Limb (tissue), 2 donors: ENCODE data around the gene B3GNT7.
"Not testable (repeated sequence)": the region's sequence is repeated elsewhere in the genome, so short reads cannot be mapped to it uniquely, and the experiment has no call there.

Source experiments
- DNase-seq, 2 donors: peaks; one replicate each; pipeline ENCODE4 v3.0.0-alpha.2; 2016; ENCODE audit errors: extremely low spot score in 2 of 2

The B3GNT7 gene

GRCh38 chr2:231423176-231423575 is 27.7 kb downstream of the B3GNT7 start:
- DNase-seq, result no peak

GRCh38 chr2:231425291-231425810 is 29.8 kb downstream of the B3GNT7 start:
- DNase-seq, result no peak

GRCh38 chr2:231425811-231426703 is 30.5 kb downstream of the B3GNT7 start:
- DNase-seq, result no peak

DNA sequence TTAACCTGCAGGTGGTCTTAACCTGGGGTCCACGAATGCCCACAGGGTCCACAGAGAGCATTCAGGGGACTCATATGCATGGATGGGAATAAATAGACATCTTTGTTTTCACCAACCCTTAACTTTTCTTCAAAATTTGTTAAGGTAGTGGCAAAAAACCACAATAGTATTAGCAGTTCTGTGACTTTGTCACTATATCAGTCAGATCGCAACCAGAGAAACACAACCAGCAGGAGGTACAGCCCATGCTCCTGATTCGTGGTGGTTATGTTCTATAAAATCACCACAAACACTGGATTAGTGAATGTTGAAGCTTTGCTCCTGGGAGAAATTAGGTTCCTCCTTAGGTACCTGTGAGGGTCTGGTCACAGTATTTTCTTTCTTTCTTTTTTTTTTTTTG is 31.6 kb downstream of the B3GNT7 start:
- no peak for DNase-seq

GRCh38 chr2:231429152-231429551 is 33.6 kb downstream of the B3GNT7 start:
- no peak for DNase-seq

DNA sequence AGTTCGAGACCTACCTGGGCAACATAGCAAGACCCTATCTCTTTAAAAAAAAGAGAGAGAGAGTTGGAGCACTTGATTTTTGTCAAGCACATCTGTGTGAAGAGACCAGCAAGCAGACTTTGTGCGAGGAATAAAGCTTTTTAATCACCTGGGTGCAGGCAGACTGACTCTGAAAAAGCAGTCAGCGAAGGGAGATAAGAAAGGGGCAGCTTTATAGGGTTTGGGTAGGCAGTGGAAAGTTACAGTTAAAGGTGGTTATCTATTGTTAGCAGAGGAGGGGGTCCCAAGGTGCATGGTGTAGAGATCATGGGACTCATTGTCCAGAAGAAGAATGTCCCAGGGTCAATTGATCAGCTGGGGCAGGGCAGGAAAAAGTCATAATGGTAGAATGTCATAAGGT is 34.4 kb downstream of the B3GNT7 start:
- no peak for DNase-seq

DNA sequence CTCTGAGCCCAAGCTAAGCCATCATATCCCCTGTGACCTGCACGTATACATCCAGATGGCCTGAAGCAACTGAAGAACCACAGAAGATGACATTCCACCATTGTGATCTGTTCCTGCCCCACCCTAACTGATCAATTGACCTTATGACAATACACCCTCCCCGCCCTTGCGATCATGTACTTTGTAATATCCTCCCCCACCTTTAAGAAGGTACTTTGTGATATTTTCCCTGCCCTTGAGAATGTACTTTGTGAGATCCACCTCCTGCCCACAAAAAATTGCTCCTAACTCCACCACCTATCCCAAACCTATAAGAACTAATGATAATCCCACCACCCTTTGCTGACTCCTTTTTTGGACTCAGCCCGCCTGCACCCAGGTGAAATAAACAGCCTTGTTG is 34.9 kb downstream of the B3GNT7 start:
- DNase-seq, result not testable (repeated sequence)

- DNase-seq, result no peak
Measured at GRCh38 chr2:231431606-231432005, 36.1 kb downstream of the B3GNT7 start.

DNA sequence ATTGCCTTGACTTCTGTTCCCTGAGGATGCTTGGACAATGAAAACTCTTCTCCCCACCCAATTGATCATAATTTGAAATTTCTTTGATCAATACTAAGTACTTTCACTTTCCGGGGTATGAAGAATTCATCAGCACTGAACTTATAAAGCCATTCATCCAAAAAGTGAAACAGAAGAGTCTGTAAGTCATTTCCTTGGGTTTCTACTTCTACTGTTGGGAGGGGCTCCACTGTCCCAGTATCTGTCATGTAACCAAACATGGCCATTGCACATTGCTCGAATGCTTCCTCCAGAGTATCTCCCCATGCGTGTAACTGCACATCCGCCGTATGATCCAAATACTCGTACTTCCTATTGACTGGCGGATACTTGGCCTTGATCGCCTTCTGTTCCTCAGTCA is 38.5 kb downstream of the B3GNT7 start:
- no peak for DNase-seq

GRCh38 chr2:231436957-231437356 is 41.4 kb downstream of the B3GNT7 start:
- DNase-seq, result no peak

GRCh38 chr2:231449503-231450054 is 54.1 kb downstream of the B3GNT7 start:
- DNase-seq, result no peak

- DNase-seq, result no peak
Measured at GRCh38 chr2:231450548-231450989, 55.1 kb downstream of the B3GNT7 start.
